MV-4-11 (cell line): Measurements from ENCODE around the gene CFAP299.

ENCODE experiments used
- DNase-seq: peaks from one replicate; lab custom pipeline; 2025; lab: John Stamatoyannopoulos, UW

The CFAP299 gene

GRCh38 chr4:80521438-80521837, 185.9 kb downstream of the CFAP299 start:
- peak; percentile 36 for DNase-seq

GRCh38 chr4:80526697-80527096, 191.2 kb downstream of the CFAP299 start:
- DNase-seq = no peak

- no peak for DNase-seq
Observed at GRCh38 chr4:80529026-80529425, 193.5 kb downstream of the CFAP299 start.

- no peak for DNase-seq
Observed at GRCh38 chr4:80532674-80533333, 197.3 kb downstream of the CFAP299 start.

GRCh38 chr4:80535551-80535950, 200.0 kb downstream of the CFAP299 start:
- no peak for DNase-seq

GRCh38 chr4:80538276-80538926, 202.9 kb downstream of the CFAP299 start:
- no peak for DNase-seq

- DNase-seq = no peak
Observed at GRCh38 chr4:80539190-80539589, 203.7 kb downstream of the CFAP299 start.

- DNase-seq = no peak
Observed at GRCh38 chr4:80540349-80540748, 204.8 kb downstream of the CFAP299 start.

- no peak for DNase-seq
Observed at GRCh38 chr4:80540785-80541469, 205.4 kb downstream of the CFAP299 start.

GRCh38 chr4:80542747-80543146, 207.2 kb downstream of the CFAP299 start:
- no peak for DNase-seq

GRCh38 chr4:80560337-80560736, 224.8 kb downstream of the CFAP299 start:
- DNase-seq = no peak

GRCh38 chr4:80566203-80566872, 230.8 kb downstream of the CFAP299 start:
- no peak for DNase-seq

GRCh38 chr4:80568891-80569290, 233.4 kb downstream of the CFAP299 start:
- DNase-seq = no peak

- DNase-seq = no peak
Observed at GRCh38 chr4:80576796-80577195, 241.3 kb downstream of the CFAP299 start.

- no peak for DNase-seq
Observed at GRCh38 chr4:80578001-80578400, 242.5 kb downstream of the CFAP299 start.

- no peak for DNase-seq
Observed at GRCh38 chr4:80585542-80585941, 250.0 kb downstream of the CFAP299 start.

GRCh38 chr4:80586716-80587115, 251.2 kb downstream of the CFAP299 start:
- no peak for DNase-seq

GRCh38 chr4:80587871-80588385, 252.4 kb downstream of the CFAP299 start:
- DNase-seq = no peak

- DNase-seq = no peak
Observed at GRCh38 chr4:80592950-80593349, 257.4 kb downstream of the CFAP299 start.

- no peak for DNase-seq
Observed at GRCh38 chr4:80594701-80595100, 259.2 kb downstream of the CFAP299 start.

GRCh38 chr4:80608281-80608980, 272.9 kb downstream of the CFAP299 start:
- DNase-seq = no peak

GRCh38 chr4:80610199-80610598, 274.7 kb downstream of the CFAP299 start:
- no peak for DNase-seq
